NCI-H2227 (cell line): ENCODE measurements around the gene ARHGAP28.
"Not testable (repeated sequence)": the region's sequence is repeated elsewhere in the genome, so short reads cannot be mapped to it uniquely, and the experiment has no call there.

Experiments used
- DNase-seq: peaks from one replicate; lab custom pipeline; 2025; ENCODE audit not compliant: unreplicated experiment; lab: John Stamatoyannopoulos, UW

Gene ARHGAP28

GRCh38 chr18:6901286-6901926 lies 171.9 kb downstream of the ARHGAP28 start:
- DNase-seq, result no peak

GRCh38 chr18:6917072-6917471 lies 187.6 kb downstream of the ARHGAP28 start:
- DNase-seq, result no peak

DNA sequence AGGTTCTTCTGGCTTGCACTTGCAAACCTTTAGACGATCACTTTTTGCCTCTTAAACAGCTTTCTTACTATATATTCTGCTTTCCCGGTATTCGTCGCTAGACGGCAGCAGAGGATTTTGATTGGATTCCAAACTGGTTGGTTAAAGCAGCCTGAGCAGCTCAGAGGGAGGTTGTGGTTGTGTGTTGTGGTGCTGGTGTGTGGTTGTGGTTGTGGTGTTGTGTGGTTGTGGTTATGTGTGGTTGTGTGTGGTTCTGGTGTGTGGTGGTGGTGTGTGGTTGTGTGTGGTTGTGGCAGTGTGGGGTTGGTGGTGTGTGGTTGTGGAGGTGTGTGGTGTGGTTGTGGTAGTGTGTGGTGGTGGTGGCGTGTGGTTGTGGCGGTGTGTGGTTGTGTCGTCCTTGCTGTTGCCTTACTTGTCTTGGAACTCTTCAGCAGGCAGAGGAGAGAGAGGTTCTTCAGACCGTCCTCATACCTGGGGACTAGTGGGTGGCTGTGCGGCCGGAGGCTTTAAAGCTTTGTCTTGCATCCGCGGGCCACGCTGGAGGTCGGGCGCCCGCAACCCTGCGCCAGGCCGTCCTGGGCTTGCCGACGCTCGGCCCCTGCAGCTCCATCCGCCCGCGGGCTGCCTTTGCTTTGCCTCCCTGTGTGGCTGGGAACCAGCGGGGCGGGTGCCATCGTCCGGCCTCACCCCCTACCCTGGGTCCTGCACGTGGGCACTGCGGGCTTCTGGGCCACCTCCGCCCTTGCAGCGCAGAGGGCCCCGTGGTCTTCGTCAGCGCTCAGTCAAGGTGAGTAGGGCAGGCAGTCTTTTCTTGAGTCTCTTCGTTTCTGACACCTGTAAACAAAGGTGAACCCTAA lies 190.8 kb downstream of the ARHGAP28 start:
- DNase-seq, result peak; percentile 5

DNA sequence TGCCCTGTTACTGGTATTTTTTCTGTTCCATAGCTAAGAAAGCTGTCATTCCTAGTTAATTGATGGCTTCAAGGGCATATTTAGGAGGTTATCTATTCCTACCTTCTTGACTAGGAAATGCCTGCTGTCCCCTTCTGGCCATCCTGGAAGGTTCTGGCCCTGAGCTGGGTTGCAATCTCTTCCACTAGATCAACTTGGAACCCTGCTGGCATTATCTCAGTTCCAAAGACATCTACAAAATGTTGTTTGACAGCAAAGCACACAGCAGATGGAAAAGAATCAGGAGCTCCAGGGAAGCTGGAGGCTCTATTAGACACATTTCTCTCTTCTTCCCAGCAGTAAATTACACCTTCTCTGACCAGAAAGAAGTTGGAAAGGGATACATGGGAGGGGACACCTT lies 192.1 kb downstream of the ARHGAP28 start:
- DNase-seq, result no peak

- DNase-seq, result no peak
These were observed 193.7 kb downstream of the ARHGAP28 start for GRCh38 chr18:6923220-6923619.

DNA sequence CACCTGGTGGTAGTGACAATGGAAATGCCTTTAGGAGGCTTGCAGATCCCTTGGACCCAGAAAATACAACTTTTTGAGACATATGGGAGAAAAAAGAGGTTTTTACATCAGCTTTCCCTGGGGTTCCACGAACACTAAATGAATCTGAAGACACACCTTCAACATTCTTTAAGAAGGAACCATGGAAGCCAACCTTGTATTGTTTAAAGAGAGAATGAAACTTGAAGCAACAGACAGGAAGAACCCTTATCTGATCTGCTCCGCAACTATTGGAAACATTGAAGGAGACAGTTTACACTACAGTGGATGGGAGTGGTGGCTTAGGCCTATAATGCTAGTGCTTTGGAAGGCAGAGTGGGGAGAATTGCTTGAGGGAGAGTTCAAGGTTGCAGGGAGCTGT lies 197.6 kb downstream of the ARHGAP28 start:
- DNase-seq, result no peak

GRCh38 chr18:6928359-6928758 lies 198.8 kb downstream of the ARHGAP28 start:
- DNase-seq, result no peak

DNA sequence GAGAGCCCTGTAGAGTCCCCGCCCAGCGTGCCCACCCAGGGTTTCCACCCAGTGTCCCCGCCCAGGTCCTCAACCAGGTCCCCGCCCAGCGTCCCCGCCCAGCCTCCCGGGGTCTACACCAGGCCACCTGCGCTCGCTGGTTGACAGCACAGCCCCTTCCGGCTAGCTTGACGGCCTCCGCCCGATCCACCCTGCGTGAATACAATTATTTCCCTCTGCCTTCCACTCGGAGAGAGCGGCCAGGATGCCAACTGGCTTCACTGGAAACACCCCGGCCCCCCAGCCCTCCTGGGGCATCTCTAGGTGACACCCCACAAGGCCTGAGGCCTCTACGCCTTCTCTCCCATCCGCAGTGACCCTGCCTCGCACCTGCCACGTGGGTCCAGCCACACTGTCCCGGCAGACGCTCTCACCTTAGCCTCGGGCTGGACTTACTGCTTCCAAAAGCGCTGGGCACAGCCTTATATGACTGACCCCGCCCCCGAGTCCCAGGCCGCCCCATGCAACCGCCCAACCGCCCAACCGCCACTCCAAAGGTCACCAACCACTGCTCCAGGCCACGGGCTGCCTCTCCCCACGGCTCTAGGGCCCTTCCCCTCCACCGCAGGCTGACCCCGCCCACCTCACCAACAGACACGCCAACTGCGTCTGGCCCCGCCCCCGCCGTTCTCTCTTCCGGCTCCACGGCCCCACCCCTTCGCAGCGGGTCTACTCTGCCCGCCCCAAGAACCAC lies 200.0 kb downstream of the ARHGAP28 start:
- peak; percentile 62 for DNase-seq

DNA sequence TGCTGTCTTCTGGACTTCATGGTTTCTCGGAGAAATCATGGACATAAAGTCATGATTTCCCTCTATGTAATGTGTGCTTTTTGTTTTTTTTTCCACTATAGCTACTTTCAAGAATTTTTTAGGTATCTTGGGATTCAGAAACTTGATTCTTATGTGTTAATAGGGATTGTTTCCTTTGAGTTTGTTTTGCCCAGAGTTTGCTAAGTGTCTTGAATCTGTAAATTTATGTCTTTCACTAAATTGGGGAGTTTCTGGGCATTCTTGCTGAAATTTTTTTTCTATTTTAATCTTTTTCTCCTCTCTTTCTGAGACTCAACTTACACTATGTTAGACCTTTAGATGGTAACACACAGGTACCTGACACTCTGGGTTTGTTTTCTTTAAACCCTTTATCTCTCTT lies 205.3 kb downstream of the ARHGAP28 start:
- DNase-seq, result no peak

DNA sequence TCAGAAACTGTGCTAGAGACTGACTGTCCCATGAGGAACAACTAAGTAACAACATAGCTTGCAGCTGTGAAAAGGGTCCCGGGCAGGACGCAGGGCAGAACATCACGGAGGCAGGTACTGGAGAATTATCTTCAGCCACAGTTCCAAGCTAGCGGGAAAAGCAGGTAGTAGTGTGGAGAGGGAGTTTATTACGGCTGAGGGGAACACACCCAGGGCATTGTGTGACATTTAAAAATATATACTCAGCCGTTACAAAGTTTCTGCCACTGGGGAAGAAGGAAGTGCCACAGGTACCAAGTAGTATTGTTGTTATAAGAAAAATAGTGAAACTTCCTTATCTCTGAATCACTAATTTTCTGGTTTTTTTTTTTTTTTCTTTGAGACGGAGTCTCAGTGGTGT lies 208.5 kb downstream of the ARHGAP28 start:
- DNase-seq, result no peak

DNA sequence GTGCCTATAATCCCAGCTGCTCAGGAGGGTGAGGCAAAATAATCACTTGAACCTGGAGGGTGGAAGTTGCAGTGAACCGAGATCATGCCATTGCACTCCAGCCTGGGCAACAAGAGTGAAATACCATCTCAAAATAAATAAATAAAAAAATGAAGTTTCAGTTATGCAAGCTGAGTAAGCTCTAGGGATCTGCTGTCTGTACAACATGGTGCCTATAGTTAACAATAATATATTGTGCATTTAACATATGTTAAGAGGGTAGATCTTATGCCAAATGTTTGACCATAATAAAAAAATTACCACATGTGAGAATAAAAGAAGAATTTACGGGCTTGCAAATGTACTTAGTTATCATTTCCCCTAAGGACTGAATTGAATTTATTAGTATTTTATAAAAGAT lies 208.9 kb downstream of the ARHGAP28 start:
- not testable (repeated sequence) for DNase-seq

GRCh38 chr18:6939972-6940371 lies 210.5 kb downstream of the ARHGAP28 start:
- no peak for DNase-seq

- DNase-seq, result no peak
These were observed 210.9 kb downstream of the ARHGAP28 start for GRCh38 chr18:6940451-6940850.

DNA sequence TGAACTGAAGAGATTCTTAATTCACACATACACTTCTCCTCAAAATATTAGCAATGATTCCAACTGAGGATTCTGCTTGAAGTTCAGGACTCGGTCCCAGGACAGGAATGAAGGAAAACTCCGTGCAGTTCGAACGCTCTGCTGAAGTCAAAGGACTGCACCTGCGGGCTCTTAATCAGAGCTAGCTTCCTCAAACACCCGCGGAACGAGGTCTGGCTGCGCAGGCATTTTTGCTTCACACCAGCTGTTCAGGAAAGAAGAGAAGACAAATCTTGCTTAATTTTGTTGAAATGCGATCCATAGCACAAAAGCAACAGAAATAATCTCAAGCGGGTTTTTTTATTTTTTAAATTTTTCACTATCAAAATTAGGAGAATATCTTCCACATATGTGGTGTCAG lies 212.5 kb downstream of the ARHGAP28 start:
- DNase-seq, result no peak

GRCh38 chr18:6942742-6943141 lies 213.2 kb downstream of the ARHGAP28 start:
- no peak for DNase-seq

- DNase-seq, result no peak
These were observed 213.6 kb downstream of the ARHGAP28 start for GRCh38 chr18:6943143-6943542.

DNA sequence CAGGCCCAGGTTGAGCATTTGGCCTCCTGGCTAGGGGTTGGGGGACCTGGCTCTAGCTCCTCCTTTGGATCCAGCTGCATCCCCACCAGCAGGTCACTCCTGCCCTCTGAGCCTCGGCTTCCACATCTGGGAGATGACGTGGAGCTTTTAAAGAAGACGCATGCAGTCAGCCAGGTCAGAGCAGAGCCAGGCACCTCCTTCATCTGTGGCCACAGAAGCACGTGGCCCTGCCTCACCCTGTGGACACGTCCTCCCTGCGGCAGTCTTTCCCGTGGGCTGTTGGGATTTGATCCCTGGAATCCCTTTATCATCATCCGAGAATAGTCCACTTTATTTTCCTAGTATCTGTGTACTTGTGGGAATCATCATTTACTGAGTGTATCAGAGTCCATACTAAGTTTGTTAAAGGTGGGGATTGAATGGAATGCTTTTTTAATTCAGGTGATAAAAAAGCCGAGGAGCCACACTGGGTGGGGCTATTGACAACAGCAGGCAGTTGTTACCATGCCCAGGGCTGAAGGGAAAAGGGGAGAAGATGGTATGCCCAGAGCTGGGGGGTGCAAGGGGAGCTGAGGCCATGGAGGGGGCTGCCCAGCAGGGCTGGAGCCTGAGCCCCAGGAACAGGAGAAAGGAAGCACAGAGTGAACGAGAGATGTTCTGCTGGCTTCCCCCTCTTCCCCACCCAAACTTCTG lies 218.0 kb downstream of the ARHGAP28 start:
- no peak for DNase-seq

DNA sequence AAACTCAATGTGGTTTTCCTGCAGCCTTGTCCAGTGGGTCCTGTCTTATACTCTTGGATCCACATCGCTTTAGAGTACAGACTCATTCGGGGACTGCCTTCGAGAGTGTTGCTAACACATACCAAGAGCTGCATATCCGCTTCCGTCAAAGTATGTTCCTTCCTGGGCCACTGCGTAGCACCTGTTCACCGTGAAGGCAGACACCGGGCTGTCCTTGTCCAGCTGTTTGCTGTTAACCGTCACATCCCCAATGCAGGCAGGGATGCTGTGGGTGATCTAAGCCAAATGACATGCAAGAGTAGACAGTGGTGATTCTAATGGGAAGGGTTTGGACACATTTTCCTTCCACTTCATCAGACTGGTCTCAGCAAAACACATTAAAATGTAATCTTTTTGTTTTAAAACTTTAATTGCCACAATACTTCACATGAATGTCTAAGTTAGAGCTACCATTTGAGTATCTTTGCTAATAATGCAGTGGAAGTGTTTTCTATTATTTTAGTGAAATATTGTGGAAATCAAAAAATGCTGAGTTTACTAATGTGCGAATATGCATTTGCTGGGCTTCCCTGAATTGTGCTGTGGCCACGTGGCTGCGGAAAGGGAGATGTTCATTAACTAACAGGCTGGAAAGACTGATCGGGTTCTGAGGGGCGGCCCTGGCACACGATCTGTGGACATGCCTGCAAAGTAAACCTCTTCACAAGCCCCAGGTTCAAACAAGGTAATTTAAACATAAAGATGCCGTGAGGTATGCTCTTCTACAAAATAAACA lies 219.0 kb downstream of the ARHGAP28 start:
- no peak for DNase-seq

- no peak for DNase-seq
These were observed 220.5 kb downstream of the ARHGAP28 start for GRCh38 chr18:6949800-6950586.

DNA sequence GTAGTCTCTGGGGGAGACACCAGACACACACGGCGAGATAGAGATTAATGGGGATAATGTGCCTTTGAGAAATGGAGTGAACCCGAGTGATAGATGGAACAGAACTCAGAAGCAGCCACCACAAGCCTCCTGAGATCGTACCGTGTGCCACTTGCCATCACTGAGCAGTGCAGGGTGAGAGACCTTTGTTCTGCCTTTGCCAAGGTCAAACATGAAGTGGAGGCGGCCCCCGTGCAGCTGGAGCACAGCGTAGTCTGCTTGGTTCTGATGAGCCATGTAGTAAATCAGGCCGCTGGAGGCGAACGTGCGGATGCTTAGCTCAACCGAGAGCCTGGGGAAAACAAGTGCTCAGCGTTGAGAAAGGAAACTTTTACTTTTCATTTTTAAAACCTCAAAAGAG lies 221.1 kb downstream of the ARHGAP28 start:
- DNase-seq, result no peak
